Choroid plexus epithelial cell (primary cell): ENCODE results near the gene EXOC4.

Experiments used
- DNase-seq: peaks from one replicate; pipeline ENCODE4 v3.0.0-alpha.2; 2010; ENCODE audit warnings: low read depth
- H3K4me3 ChIP-seq: 2 replicates; pipeline ENCODE4 v1.5.1; 2011; ENCODE audit warnings: low read depth, mild to moderate bottlenecking, control low read depth, low read length, moderate library complexity
- TF ChIP-seq, protein P1 (sequence below): conservative IDR thresholded peaks from 2 replicates; pipeline ENCODE4 v1.5.1; 2011; ENCODE audit warnings: low read depth, mild to moderate bottlenecking, control low read depth, inconsistent platforms, low read length, moderate library complexity

The EXOC4 gene

DNA sequence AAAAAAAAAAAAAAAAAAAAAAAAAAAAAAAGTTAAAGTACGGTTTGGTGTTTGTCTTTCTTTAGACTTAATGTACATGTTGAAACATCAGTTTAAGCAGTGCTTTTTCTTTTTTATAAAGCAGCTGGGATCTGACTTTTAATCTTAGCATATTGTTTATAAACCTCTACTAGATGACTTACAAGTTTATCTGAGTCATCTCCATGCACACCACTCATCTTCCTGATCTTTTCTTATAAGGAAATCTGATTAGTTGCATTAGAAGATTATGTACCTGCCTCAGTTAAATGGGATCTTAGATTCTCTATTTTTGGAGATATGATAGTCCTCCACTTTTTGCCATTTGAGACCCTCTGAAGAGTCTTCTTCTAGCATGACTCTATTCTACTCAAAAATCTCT lies 482.3 kb downstream of the EXOC4 start:
- no peak overlapping the region for H3K4me3 ChIP-seq
- TF ChIP-seq, protein P1, sequence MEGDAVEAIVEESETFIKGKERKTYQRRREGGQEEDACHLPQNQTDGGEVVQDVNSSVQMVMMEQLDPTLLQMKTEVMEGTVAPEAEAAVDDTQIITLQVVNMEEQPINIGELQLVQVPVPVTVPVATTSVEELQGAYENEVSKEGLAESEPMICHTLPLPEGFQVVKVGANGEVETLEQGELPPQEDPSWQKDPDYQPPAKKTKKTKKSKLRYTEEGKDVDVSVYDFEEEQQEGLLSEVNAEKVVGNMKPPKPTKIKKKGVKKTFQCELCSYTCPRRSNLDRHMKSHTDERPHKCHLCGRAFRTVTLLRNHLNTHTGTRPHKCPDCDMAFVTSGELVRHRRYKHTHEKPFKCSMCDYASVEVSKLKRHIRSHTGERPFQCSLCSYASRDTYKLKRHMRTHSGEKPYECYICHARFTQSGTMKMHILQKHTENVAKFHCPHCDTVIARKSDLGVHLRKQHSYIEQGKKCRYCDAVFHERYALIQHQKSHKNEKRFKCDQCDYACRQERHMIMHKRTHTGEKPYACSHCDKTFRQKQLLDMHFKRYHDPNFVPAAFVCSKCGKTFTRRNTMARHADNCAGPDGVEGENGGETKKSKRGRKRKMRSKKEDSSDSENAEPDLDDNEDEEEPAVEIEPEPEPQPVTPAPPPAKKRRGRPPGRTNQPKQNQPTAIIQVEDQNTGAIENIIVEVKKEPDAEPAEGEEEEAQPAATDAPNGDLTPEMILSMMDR, result no peak
- peak; percentile 8 for DNase-seq

GRCh38 chr7:133739817-133740216 lies 486.9 kb downstream of the EXOC4 start:
- TF ChIP-seq, protein P1, result no peak

GRCh38 chr7:133741078-133741477 lies 488.2 kb downstream of the EXOC4 start:
- no peak overlapping the region for H3K4me3 ChIP-seq
- no peak for DNase-seq
- TF ChIP-seq, protein P1, result no peak

More at GRCh38 chr7:133739817-133740216, 486.9 kb downstream of the EXOC4 start:
- no peak overlapping the region for H3K4me3 ChIP-seq
- no peak for DNase-seq

DNA sequence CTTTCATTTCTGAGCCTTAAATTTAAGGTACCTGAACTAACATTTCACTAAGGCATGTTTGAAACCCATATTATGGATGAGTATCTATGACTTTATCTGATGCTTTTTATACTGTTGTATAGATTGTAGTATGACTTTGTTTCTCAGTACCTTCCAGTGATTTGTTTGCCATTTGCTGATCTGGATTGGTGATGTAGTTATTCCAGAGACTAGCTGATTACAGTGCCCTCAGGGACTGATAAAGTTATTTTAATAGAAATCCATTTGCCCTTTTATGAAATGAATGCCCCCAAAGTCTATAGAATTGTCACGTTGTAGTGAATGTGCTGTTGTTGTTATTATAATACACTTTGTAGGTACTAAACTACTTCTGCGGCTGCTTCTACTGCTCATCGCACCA lies 488.8 kb downstream of the EXOC4 start:
- no peak overlapping the region for H3K4me3 ChIP-seq
- no peak for DNase-seq
- TF ChIP-seq, protein P1, result no peak

DNA sequence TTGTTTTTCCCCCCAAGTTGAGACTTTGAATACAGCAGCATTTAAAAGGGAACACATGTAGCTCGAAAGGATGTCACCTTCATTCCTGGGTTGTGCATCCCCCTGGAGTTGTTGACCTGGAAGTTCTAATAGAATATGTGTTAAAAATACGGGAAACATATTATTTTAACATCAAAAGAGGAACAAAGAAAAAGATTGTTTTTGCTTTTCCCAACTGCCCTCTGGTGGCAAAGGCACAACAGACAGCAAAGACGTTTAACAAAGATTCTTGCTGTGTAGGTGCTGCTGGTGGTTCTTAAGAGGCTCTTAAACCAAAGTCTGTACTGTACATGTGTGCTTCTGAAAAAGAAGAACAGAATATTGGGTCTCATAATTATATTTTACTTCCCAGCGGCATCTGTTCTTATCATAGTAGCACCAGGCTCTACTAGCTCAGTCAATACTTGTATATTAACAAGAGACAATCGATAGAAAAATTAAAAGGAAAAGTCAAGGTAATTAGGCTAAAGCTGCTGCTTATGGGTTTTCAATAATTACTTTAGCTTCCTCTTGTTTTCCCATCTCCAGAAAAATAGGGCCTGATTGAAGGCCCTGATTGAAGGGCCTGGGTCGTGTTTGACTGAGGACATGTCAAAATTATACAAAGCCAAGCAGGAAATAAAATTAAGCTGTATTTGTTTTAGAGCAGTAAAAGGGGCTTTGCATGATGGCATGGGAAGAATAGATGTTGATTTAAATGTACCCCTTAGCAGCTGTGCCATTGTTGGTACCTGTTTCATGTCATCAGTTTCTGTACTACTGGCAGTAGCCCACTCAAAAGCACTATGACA lies 490.0 kb downstream of the EXOC4 start:
- peak; percentile 74 for DNase-seq
- peak overlapping the region; percentile 28 for H3K4me3 ChIP-seq
- TF ChIP-seq, protein P1, result peak; percentile 88

DNA sequence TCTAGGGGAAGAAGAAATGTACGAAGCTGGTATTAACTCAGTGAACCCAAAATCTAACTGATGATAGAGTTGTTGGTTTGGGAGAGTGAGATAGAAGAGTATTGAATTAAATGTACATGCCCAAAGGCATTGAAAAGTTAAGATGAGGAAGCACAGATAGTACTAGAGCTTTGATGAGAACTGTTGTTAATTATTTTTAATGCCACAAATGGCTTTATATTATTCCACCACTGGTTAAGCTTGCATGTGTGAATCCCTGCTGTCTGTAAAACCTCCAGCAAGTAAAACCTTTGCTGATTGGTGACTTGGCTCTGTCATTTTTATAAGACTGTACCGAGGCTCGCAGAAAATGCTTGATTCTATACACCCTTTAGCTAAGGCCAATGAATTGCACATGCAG lies 491.6 kb downstream of the EXOC4 start:
- DNase-seq, result no peak
- TF ChIP-seq, protein P1, result no peak
- H3K4me3 ChIP-seq, result no peak overlapping the region

- no peak for DNase-seq
- H3K4me3 ChIP-seq, result no peak overlapping the region
- TF ChIP-seq, protein P1, result no peak
Observed at GRCh38 chr7:133746305-133746704, 493.4 kb downstream of the EXOC4 start.
